8988T (cell line): ENCODE results near the gene KCTD11.
"Not testable (repeated sequence)": the region's sequence is repeated elsewhere in the genome, so short reads cannot be mapped to it uniquely, and the experiment has no call there.

ENCODE experiments used
- DNase-seq: peaks from one replicate; pipeline ENCODE4 v3.0.0; 2011

KCTD11 gene

GRCh38 chr17:7347630-7348477 lies 4.1 kb upstream of the KCTD11 start:
- no peak for DNase-seq

GRCh38 chr17:7348478-7349242 lies 3.3 kb upstream of the KCTD11 start:
- DNase-seq = no peak

GRCh38 chr17:7352503-7352889 lies 534 bp downstream of the KCTD11 start:
- DNase-seq = no peak

- DNase-seq = no peak
Measured at GRCh38 chr17:7352910-7353635, 1.1 kb downstream of the KCTD11 start.

GRCh38 chr17:7354262-7354843 lies 2.4 kb downstream of the KCTD11 start:
- DNase-seq = no peak

- no peak for DNase-seq
Measured at GRCh38 chr17:7355053-7355452, 3.1 kb downstream of the KCTD11 start, which contains the start of gene TMEM95. Gene TMEM95 (plus strand): TSS chr17:7355156. CDS start chr17:7355205, 49 bp downstream.

GRCh38 chr17:7355573-7355972 lies 3.6 kb downstream of the KCTD11 start:
- DNase-seq = no peak

- DNase-seq = peak; percentile 86
Measured at GRCh38 chr17:7356072-7356549, 4.1 kb downstream of the KCTD11 start.

- no peak for DNase-seq
Measured at GRCh38 chr17:7356756-7357155, 4.8 kb downstream of the KCTD11 start.

- DNase-seq = no peak
Measured at GRCh38 chr17:7357381-7357780, 5.4 kb downstream of the KCTD11 start.

- DNase-seq = no peak
Measured at GRCh38 chr17:7361906-7362305, 9.9 kb downstream of the KCTD11 start.

- no peak for DNase-seq
Measured at GRCh38 chr17:7363311-7363710, 11.3 kb downstream of the KCTD11 start.

- DNase-seq = not testable (repeated sequence)
Measured at GRCh38 chr17:7365963-7366362, 14.0 kb downstream of the KCTD11 start.

- DNase-seq = no peak
Measured at GRCh38 chr17:7367083-7367482, 15.1 kb downstream of the KCTD11 start.

GRCh38 chr17:7367918-7368598 lies 16.1 kb downstream of the KCTD11 start:
- no peak for DNase-seq

GRCh38 chr17:7368599-7368994 lies 16.6 kb downstream of the KCTD11 start:
- DNase-seq = not testable (repeated sequence)

- no peak for DNase-seq
Measured at GRCh38 chr17:7369825-7370224, 17.9 kb downstream of the KCTD11 start.

GRCh38 chr17:7370853-7371252 lies 18.9 kb downstream of the KCTD11 start:
- DNase-seq = no peak

GRCh38 chr17:7374353-7374752 lies 22.4 kb downstream of the KCTD11 start:
- DNase-seq = no peak

GRCh38 chr17:7379134-7379533 lies 27.2 kb downstream of the KCTD11 start:
- DNase-seq = no peak

GRCh38 chr17:7380321-7380720 lies 28.4 kb downstream of the KCTD11 start:
- DNase-seq = no peak
